Cerebellar cortex (tissue), 1 donor: ENCODE measurements around the gene ITPK1.

Experiments
- DNase-seq: peaks from one replicate; pipeline ENCODE4 v3.0.0-alpha.2; 2015; ENCODE audit warnings: low spot score

The ITPK1 gene

GRCh38 chr14:92922883-92923743 is 192.6 kb downstream of the ITPK1 start, which contains the start of gene CHGA:
Gene CHGA (plus strand): TSS chr14:92923150. CDS start chr14:92923360, 210 bp downstream.
- DNase-seq: no peak

GRCh38 chr14:92922155-92922735 is 193.5 kb downstream of the ITPK1 start:
- DNase-seq: no peak

- DNase-seq: no peak
Observed at GRCh38 chr14:92920001-92920400, 195.7 kb downstream of the ITPK1 start.

- no peak for DNase-seq
Observed at GRCh38 chr14:92917956-92918355, 197.8 kb downstream of the ITPK1 start.

- no peak for DNase-seq
Observed at GRCh38 chr14:92917041-92917940, 198.4 kb downstream of the ITPK1 start.

- no peak for DNase-seq
Observed at GRCh38 chr14:92916201-92916600, 199.5 kb downstream of the ITPK1 start.

- DNase-seq: no peak
Observed at GRCh38 chr14:92914087-92914656, 201.6 kb downstream of the ITPK1 start.

GRCh38 chr14:92907316-92907911 is 208.3 kb downstream of the ITPK1 start:
- no peak for DNase-seq

GRCh38 chr14:92906823-92907222 is 208.9 kb downstream of the ITPK1 start:
- no peak for DNase-seq

GRCh38 chr14:92906420-92906819 is 209.3 kb downstream of the ITPK1 start:
- no peak for DNase-seq

GRCh38 chr14:92905667-92906066 is 210.1 kb downstream of the ITPK1 start:
- DNase-seq: no peak

GRCh38 chr14:92903359-92903758 is 212.4 kb downstream of the ITPK1 start:
- DNase-seq: no peak

GRCh38 chr14:92902726-92903125 is 213.0 kb downstream of the ITPK1 start:
- no peak for DNase-seq

GRCh38 chr14:92902191-92902590 is 213.5 kb downstream of the ITPK1 start:
- no peak for DNase-seq

- no peak for DNase-seq
Observed at GRCh38 chr14:92900660-92901059, 215.1 kb downstream of the ITPK1 start.

GRCh38 chr14:92898566-92899131 is 217.1 kb downstream of the ITPK1 start:
- DNase-seq: no peak

- no peak for DNase-seq
Observed at GRCh38 chr14:92897922-92898565, 217.7 kb downstream of the ITPK1 start.

- DNase-seq: no peak
Observed at GRCh38 chr14:92895352-92895878, 220.3 kb downstream of the ITPK1 start.

- DNase-seq: no peak
Observed at GRCh38 chr14:92892589-92892988, 223.1 kb downstream of the ITPK1 start.

- DNase-seq: no peak
Observed at GRCh38 chr14:92890830-92891588, 224.7 kb downstream of the ITPK1 start.
